Endothelial cell of umbilical vein (primary cell): ENCODE measurements around the gene PARP3. TPM values are rescaled to one million over a fixed set of nuclear protein-coding genes. Genes with fewer than 3 reads are reported as not detected.

ENCODE experiments used
- BruUV-seq: library from RNA; stranded (reverse); fragments of 400-500 nt; replicated peaks from 2 replicates; lab custom pipeline; 2021; lab: Mats Ljungman, UMichigan
- CTCF ChIA-PET: fragments of 300-600, 350-600 bp; sonication (Branson Sonifier 250); formaldehyde crosslinking; loops from one replicate; lab custom pipeline; 2021; ENCODE audit warnings: antibody characterized with exemption, inconsistent platforms; lab: Charles Lee
- POLR2A ChIA-PET: fragments of 300-600, 350-600 bp; sonication (Branson Sonifier 250); formaldehyde crosslinking; loops from one replicate; lab custom pipeline; 2021; ENCODE audit warnings: antibody characterized with exemption, inconsistent platforms; lab: Charles Lee
- DNase-seq: peaks from one replicate; pipeline ENCODE4 v3.0.0-alpha.2; 2011; ENCODE audit warnings: low read depth, low spot score
- FAIRE-seq: peaks from 2 replicates; lab custom pipeline; 2011; peaks lifted over from hg19 to GRCh38; lab: Jason Lieb, UNC
- H2AFZ ChIP-seq: 2 replicates; pipeline ENCODE4 v1.6.0; 2012; ENCODE audit warnings: low read depth, low read length, control low read depth, inconsistent platforms
- H3K27ac ChIP-seq: 2 replicates; pipeline ENCODE4 v1.5.1; 2011; ENCODE audit warnings: low read depth, mild to moderate bottlenecking, control low read depth, low read length, moderate library complexity; ENCODE audit not compliant: insufficient read depth
- H3K27me3 ChIP-seq, 2 experiments: 2 replicates each; pipeline versions ENCODE4 v1.6.0 to v1.6.1; 2011; ENCODE audit warnings: low read length in 2 of 2, mixed read lengths in 1 of 2; ENCODE audit not compliant: control insufficient read depth in 2 of 2, insufficient read depth in 2 of 2
- H3K36me3 ChIP-seq, 2 experiments: 2 replicates in 1 of 2; 3 replicates in 1 of 2; pipeline ENCODE4 v1.5.1; 2011; ENCODE audit warnings: low read length in 2 of 2, mild to moderate bottlenecking in 1 of 2, moderate library complexity in 1 of 2; ENCODE audit not compliant: control insufficient read depth in 2 of 2, insufficient read depth in 2 of 2; ENCODE audit errors: extremely low read depth in 1 of 2
- H3K4me1 ChIP-seq: 3 replicates; pipeline ENCODE4 v1.5.1; 2011; ENCODE audit warnings: mild to moderate bottlenecking, low read length; ENCODE audit not compliant: control insufficient read depth, insufficient read depth; ENCODE audit errors: extremely low read depth
- H3K4me2 ChIP-seq: 2 replicates; pipeline ENCODE4 v1.6.1; 2011; ENCODE audit warnings: low read length, control low read depth, mixed read lengths; ENCODE audit not compliant: insufficient read depth
- H3K4me3 ChIP-seq, 3 experiments: fragments of 200-600 bp in 1 of 3; sonication (generic), shearing (Covaris generic) in 1 of 3; replicated peaks in 1 of 3; 2 replicates each; pipeline ENCODE4 v1.5.1; 2011 to 2016; ENCODE audit warnings: control low read depth in 3 of 3, low read length in 3 of 3, mild to moderate bottlenecking in 2 of 3, inconsistent platforms in 1 of 3, low read depth in 1 of 3, moderate library complexity in 1 of 3; ENCODE audit not compliant: insufficient read depth in 1 of 3
- H3K79me2 ChIP-seq: 2 replicates; pipeline ENCODE4 v1.6.0; 2012; ENCODE audit warnings: low read length, inconsistent platforms; ENCODE audit not compliant: control insufficient read depth, insufficient read depth
- H3K9ac ChIP-seq: replicated peaks from 2 replicates; pipeline ENCODE3; 2011; ENCODE audit warnings: low read length, control low read depth; ENCODE audit not compliant: insufficient read depth; ENCODE audit errors: extremely low read depth
- H3K9me1 ChIP-seq: replicated peaks from 3 replicates; pipeline ENCODE4 v1.6.0; 2011; ENCODE audit warnings: mild to moderate bottlenecking, low read length; ENCODE audit not compliant: control insufficient read depth, insufficient read depth; ENCODE audit errors: extremely low read depth
- H3K9me3 ChIP-seq: replicated peaks from 2 replicates; pipeline ENCODE4 v1.5.1; 2012; ENCODE audit warnings: low read length, inconsistent platforms; ENCODE audit not compliant: control insufficient read depth, insufficient read depth
- H4K20me1 ChIP-seq: replicated peaks from 2 replicates; pipeline ENCODE3; 2011; ENCODE audit warnings: mild to moderate bottlenecking, low read length; ENCODE audit not compliant: control insufficient read depth, insufficient read depth; ENCODE audit errors: extremely low read depth
- EZH2 ChIP-seq: IDR thresholded peaks from 2 replicates; pipeline ENCODE4 v1.6.1; 2012; ENCODE audit warnings: borderline replicate concordance, low read depth, mild to moderate bottlenecking, moderate library complexity, low read length, inconsistent platforms; ENCODE audit not compliant: severe bottlenecking
- FOS ChIP-seq: IDR thresholded peaks from 2 replicates; pipeline ENCODE4 v1.6.1; 2011; ENCODE audit warnings: mild to moderate bottlenecking, low read length, moderate library complexity, borderline replicate concordance; ENCODE audit not compliant: insufficient read depth
- GATA2 ChIP-seq: IDR thresholded peaks from 2 replicates; pipeline ENCODE4 v1.7.0; 2011; ENCODE audit warnings: low read depth, mild to moderate bottlenecking, moderate library complexity, mixed read lengths, low read length; ENCODE audit not compliant: insufficient read length, insufficient read depth
- JUN ChIP-seq: IDR thresholded peaks from 2 replicates; pipeline ENCODE4 v1.6.1; 2011; ENCODE audit warnings: borderline replicate concordance, low read depth; ENCODE audit not compliant: insufficient read length, insufficient read depth
- MYC ChIP-seq: IDR thresholded peaks from one replicate; pipeline ENCODE4 v1.6.1; 2011; ENCODE audit warnings: mild to moderate bottlenecking, low read depth, low read length
- POLR2A ChIP-seq: IDR thresholded peaks from 2 replicates; pipeline ENCODE4 v1.6.1; 2012; ENCODE audit warnings: low read depth, mild to moderate bottlenecking, control low read depth, low read length
- POLR2AphosphoS5 ChIP-seq: IDR thresholded peaks from 2 replicates; pipeline ENCODE4 v1.6.1; 2012; ENCODE audit warnings: low read depth, mild to moderate bottlenecking, control low read depth, low read length, moderate library complexity; ENCODE audit not compliant: insufficient read depth
- dilution Hi-C: fragments of 300-500 bp; cut with MboI; formaldehyde crosslinking; loops from one replicate; pipeline ENCODE4 v1.15.0; 2019; ENCODE audit warnings: low sequenced_read_pairs; ENCODE audit not compliant: extremely low pct_ligation_motif_present
- intact Hi-C: fragments of 100-400 bp; cut with micrococcal nuclease; formaldehyde crosslinking; loops from one replicate; pipeline ENCODE4 v1.10.0; 2022
- polyA plus RNA-seq, 4 experiments: library from polyadenylated mRNA; depleted of rRNA in 3 of 4; stranded (reverse) in 3 of 4; unstranded in 1 of 4; fragments of >200 nt; gene quantifications; 2 replicates each; pipeline versions ENCODE4 v1.2.1 to v1.2.3, GENCODE V29; 2011 to 2012; ENCODE audit warnings: missing spikeins in 1 of 4
- total RNA-seq: library from RNA; stranded (reverse); gene quantifications from 2 replicates; pipeline ENCODE4 v1.2.3, GENCODE V29; 2021
- TF ChIP-seq, protein P1 (sequence below): IDR thresholded peaks from 2 replicates; pipeline ENCODE4 v1.6.1; 2011; ENCODE audit not compliant: insufficient read depth, insufficient read length
- TF ChIP-seq, protein P2 (sequence below), 2 donors: IDR thresholded peaks; 1 replicate in 1 of 2; 2 replicates in 1 of 2; pipeline ENCODE4 v1.5.1; 2011; ENCODE audit warnings: low read length in 2 of 2, mild to moderate bottlenecking in 2 of 2, moderate library complexity in 2 of 2, control low read depth in 1 of 2, inconsistent platforms in 1 of 2, low read depth in 1 of 2; ENCODE audit not compliant: insufficient read depth in 1 of 2; ENCODE audit errors: extremely low read depth in 1 of 2

PARP3 gene
- total and polyA plus RNA-seq, 2 donors (not counting 3 experiments of a cell fraction or from before 2014, with no cell fraction given), result 10.0 to 13.8 TPM

DNA sequence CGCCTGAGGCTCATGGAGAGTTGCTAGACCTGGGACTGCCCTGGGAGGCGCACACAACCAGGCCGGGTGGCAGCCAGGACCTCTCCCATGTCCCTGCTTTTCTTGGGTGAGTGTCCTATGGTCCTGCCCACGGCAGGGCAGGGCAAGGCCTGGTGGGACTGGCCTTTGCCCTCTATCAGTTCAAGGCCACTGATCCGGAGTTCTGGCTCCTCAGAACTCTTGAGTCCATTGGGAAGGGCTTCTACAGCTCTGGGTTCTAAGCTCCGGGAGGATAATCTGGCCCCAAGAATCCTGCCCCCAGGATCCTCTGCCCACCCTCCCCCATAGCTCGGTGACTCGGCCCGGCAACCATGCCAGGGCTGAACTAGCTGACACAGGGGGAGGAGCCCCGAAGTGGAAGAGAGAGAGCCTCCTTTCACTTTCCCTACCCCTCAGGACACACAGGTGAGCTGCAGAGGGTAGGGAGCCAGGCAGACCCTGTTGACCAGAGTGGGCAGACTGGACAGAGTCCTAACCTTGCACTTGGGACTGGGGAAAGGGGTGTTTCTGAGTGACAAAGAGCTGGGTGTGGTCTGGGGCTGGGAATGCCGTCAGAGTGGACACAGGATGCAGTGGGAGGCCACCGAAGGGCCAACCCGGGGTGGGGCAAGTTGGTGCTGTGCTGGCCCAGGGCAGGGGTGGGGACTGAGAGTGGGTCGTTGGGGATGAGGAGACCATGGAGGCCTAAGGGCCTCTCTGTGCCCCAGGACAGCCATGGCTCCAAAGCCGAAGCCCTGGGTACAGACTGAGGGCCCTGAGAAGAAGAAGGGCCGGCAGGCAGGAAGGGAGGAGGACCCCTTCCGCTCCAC, 664 bp downstream of the PARP3 start:
- intact Hi-C loops, result loop anchor here (1.0 to 10.0 kb wide), 10 partner anchors 13 to 558 kb away; partner anchors contain the start of genes ABHD14B, ACY1, DCAF1 and MANF
- POLR2A ChIA-PET, result interaction anchor here (0.6 to 2.1 kb wide), 4 partner anchors 11 to 53 kb away, joined by 3 to 6 read pairs (median 4); partner anchors contain the start of genes ABHD14B and RPL29
- H3K9me3 ChIP-seq, result no peaks in the 10 kb centered on the region
- peak overlapping the region; percentile 89 for H2AFZ ChIP-seq
- H3K4me1 ChIP-seq, result peaks cover 21% of the 10 kb centered on the region
- H3K79me2 ChIP-seq, result peaks cover 16% of the 10 kb centered on the region
- peak overlapping the region; percentile 80 for H3K27ac ChIP-seq
- TF ChIP-seq MYC, result no peak
- no peak for TF ChIP-seq EZH2
- TF ChIP-seq, protein P1, sequence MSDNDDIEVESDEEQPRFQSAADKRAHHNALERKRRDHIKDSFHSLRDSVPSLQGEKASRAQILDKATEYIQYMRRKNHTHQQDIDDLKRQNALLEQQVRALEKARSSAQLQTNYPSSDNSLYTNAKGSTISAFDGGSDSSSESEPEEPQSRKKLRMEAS, result no peak
- no peak for TF ChIP-seq FOS
- TF ChIP-seq, protein P2, sequence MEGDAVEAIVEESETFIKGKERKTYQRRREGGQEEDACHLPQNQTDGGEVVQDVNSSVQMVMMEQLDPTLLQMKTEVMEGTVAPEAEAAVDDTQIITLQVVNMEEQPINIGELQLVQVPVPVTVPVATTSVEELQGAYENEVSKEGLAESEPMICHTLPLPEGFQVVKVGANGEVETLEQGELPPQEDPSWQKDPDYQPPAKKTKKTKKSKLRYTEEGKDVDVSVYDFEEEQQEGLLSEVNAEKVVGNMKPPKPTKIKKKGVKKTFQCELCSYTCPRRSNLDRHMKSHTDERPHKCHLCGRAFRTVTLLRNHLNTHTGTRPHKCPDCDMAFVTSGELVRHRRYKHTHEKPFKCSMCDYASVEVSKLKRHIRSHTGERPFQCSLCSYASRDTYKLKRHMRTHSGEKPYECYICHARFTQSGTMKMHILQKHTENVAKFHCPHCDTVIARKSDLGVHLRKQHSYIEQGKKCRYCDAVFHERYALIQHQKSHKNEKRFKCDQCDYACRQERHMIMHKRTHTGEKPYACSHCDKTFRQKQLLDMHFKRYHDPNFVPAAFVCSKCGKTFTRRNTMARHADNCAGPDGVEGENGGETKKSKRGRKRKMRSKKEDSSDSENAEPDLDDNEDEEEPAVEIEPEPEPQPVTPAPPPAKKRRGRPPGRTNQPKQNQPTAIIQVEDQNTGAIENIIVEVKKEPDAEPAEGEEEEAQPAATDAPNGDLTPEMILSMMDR (IDR thresholded peaks at IDR 0.05; ENCODE audit: extremely low read depth in 1 of 2, insufficient read depth in 1 of 2, low read depth in 1 of 2, low read length in 2 of 2), result no peak
- no peak for TF ChIP-seq JUN
- no peak for TF ChIP-seq GATA2
- TF ChIP-seq POLR2A, result no peak
- no peak for TF ChIP-seq POLR2AphosphoS5
- FAIRE-seq (peak; percentile 38), DNase-seq (peak; percentile 23)
- peaks cover 0 to 4% of the 10 kb centered on the region in 2 experiments for H3K36me3 ChIP-seq
- H3K4me3 ChIP-seq, result peak overlapping the region in 2 of 3 experiments; percentile 39 to 40
- TSS peak; percentile 90 for BruUV-seq
- H3K4me2 ChIP-seq, result peak overlapping the region; percentile 63
- no peaks in the 10 kb centered on the region for H3K27me3 ChIP-seq
- no peaks in the 10 kb centered on the region for H3K9me1 ChIP-seq
- peak overlapping the region; percentile 78 for H3K9ac ChIP-seq
- no peaks in the 10 kb centered on the region for H4K20me1 ChIP-seq
- CTCF ChIA-PET, result interaction anchor here (0.7 to 2.8 kb wide), 10 partner anchors 10 to 202 kb away, joined by 3 to 46 read pairs (median 4); partner anchors contain the start of genes ABHD14A, ABHD14B, DUSP7 and RPL29
- dilution Hi-C loops, result no loop called here
